Panc1 (cell line): ENCODE results near the gene ADPRS.

Experiments
- POLR2AphosphoS5 ChIP-seq: IDR thresholded peaks from 2 replicates; pipeline ENCODE4 v1.6.1; 2012; ENCODE audit warnings: mild to moderate bottlenecking, low read depth, low read length, moderate library complexity
- SIN3A ChIP-seq: IDR thresholded peaks from 2 replicates; pipeline ENCODE4 v1.6.1; 2012; ENCODE audit warnings: low read depth, mild to moderate bottlenecking, low read length, moderate library complexity, borderline replicate concordance; ENCODE audit not compliant: insufficient read depth
- TCF7L2 ChIP-seq: IDR thresholded peaks from 2 replicates; pipeline ENCODE4 v1.6.1; 2011; ENCODE audit warnings: mild to moderate bottlenecking, low read depth, low read length, inconsistent platforms
- TF ChIP-seq, protein P1 (sequence below): fragments of 450-650 bp; IDR thresholded peaks from 2 replicates; pipeline ENCODE4 v1.5.1; 2017; ENCODE audit warnings: mild to moderate bottlenecking
- TF ChIP-seq, protein P2 (sequence below), 2 experiments: IDR thresholded peaks; 2 replicates each; pipeline ENCODE4 v1.6.1; 2011 to 2012; ENCODE audit warnings: low read depth in 2 of 2, control low read depth in 1 of 2, low read length in 1 of 2, mild to moderate bottlenecking in 1 of 2, moderate library complexity in 1 of 2; ENCODE audit not compliant: insufficient read depth in 1 of 2

DNA sequence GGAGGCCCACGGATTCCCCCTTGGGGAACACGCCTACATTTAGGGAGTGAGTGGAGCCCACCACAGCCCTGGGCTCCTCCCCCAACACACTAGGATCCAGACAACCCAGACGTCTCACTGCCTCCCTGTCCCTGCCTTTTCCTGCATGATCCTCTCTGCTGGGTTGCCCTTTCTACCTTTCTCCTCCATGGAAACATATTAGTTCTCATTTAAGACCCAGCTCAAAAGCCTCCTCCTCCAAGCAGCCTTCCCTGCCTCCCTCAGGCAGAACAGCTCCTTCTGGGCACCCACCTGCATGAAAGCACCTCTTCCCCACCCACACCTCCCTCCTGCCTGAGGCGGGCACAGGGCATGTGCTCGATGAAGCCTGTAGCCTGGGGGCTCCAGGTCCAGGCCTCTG, 25.7 kb downstream of the ADPRS start:
- TF ChIP-seq, protein P1, sequence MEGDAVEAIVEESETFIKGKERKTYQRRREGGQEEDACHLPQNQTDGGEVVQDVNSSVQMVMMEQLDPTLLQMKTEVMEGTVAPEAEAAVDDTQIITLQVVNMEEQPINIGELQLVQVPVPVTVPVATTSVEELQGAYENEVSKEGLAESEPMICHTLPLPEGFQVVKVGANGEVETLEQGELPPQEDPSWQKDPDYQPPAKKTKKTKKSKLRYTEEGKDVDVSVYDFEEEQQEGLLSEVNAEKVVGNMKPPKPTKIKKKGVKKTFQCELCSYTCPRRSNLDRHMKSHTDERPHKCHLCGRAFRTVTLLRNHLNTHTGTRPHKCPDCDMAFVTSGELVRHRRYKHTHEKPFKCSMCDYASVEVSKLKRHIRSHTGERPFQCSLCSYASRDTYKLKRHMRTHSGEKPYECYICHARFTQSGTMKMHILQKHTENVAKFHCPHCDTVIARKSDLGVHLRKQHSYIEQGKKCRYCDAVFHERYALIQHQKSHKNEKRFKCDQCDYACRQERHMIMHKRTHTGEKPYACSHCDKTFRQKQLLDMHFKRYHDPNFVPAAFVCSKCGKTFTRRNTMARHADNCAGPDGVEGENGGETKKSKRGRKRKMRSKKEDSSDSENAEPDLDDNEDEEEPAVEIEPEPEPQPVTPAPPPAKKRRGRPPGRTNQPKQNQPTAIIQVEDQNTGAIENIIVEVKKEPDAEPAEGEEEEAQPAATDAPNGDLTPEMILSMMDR, result no peak
- TF ChIP-seq, protein P2, sequence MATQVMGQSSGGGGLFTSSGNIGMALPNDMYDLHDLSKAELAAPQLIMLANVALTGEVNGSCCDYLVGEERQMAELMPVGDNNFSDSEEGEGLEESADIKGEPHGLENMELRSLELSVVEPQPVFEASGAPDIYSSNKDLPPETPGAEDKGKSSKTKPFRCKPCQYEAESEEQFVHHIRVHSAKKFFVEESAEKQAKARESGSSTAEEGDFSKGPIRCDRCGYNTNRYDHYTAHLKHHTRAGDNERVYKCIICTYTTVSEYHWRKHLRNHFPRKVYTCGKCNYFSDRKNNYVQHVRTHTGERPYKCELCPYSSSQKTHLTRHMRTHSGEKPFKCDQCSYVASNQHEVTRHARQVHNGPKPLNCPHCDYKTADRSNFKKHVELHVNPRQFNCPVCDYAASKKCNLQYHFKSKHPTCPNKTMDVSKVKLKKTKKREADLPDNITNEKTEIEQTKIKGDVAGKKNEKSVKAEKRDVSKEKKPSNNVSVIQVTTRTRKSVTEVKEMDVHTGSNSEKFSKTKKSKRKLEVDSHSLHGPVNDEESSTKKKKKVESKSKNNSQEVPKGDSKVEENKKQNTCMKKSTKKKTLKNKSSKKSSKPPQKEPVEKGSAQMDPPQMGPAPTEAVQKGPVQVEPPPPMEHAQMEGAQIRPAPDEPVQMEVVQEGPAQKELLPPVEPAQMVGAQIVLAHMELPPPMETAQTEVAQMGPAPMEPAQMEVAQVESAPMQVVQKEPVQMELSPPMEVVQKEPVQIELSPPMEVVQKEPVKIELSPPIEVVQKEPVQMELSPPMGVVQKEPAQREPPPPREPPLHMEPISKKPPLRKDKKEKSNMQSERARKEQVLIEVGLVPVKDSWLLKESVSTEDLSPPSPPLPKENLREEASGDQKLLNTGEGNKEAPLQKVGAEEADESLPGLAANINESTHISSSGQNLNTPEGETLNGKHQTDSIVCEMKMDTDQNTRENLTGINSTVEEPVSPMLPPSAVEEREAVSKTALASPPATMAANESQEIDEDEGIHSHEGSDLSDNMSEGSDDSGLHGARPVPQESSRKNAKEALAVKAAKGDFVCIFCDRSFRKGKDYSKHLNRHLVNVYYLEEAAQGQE (IDR thresholded peaks at IDR 0.05; ENCODE audit: insufficient read depth in 1 of 2, low read depth in 2 of 2, low read length in 1 of 2), result no peak
- TF ChIP-seq POLR2AphosphoS5, result no peak
- no peak for TF ChIP-seq SIN3A
- TF ChIP-seq TCF7L2, result no peak
